ENCODE measurements around the gene EIF3K.

DNA sequence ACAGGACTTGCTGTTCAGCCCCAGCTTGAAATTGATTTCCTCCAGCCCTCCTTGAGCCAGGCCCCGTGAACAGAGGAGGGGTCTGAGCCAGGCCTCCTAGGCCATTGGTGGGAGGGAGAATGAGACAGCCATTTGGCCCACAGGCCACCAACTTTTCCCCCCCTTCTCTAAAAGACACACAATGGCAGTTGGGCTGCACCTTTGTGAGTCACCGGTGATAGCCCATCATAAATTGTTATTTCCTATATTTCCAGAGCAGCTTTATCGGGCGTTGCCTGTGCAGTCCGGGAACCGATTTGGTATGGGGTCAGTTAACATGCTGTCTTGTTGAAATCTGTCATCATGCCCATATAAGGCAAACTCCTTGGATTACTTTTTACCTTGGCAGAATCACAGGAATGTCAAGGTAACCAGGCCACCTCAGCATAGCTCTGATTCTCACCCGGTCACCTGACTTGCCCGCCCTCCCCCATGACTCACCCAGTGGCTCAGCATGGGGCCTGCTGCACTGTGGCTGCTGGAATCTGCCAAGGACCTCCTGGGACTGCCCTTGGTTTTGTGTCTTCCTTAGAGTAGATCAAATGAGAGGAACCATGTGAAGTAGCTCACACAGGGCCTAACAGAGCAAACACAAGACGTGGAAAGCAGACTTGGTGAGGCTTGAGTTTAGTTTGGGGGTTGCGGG, 64.5 kb downstream of the EIF3K start:
- no peak for TF ChIP-seq EZH2phosphoT487 (IDR thresholded peaks at IDR 0.05; ENCODE audit: low read length)
- TF ChIP-seq EZH2 (optimal IDR thresholded peaks at IDR 0.05; ENCODE audit: low read depth, low read length): no peak
- TF ChIP-seq, protein P1, sequence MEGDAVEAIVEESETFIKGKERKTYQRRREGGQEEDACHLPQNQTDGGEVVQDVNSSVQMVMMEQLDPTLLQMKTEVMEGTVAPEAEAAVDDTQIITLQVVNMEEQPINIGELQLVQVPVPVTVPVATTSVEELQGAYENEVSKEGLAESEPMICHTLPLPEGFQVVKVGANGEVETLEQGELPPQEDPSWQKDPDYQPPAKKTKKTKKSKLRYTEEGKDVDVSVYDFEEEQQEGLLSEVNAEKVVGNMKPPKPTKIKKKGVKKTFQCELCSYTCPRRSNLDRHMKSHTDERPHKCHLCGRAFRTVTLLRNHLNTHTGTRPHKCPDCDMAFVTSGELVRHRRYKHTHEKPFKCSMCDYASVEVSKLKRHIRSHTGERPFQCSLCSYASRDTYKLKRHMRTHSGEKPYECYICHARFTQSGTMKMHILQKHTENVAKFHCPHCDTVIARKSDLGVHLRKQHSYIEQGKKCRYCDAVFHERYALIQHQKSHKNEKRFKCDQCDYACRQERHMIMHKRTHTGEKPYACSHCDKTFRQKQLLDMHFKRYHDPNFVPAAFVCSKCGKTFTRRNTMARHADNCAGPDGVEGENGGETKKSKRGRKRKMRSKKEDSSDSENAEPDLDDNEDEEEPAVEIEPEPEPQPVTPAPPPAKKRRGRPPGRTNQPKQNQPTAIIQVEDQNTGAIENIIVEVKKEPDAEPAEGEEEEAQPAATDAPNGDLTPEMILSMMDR (IDR thresholded peaks at IDR 0.05; ENCODE audit: low read length): no peak
